Osteocyte (in vitro differentiated cells): ENCODE data around the gene ANKEF1. TPM values are rescaled to one million over a fixed set of nuclear protein-coding genes. Genes with fewer than 3 reads are reported as not detected.

Source experiments
- DNase-seq: peaks from one replicate; pipeline ENCODE4 v3.0.0; 2021; ENCODE audit warnings: mixed read lengths; ENCODE audit not compliant: unreplicated experiment; ENCODE audit errors: extremely low spot score
- H3K27ac Mint-ChIP-seq: one replicate; pipeline ENCODE4 v1.8.0; 2021; ENCODE audit warnings: mild to moderate bottlenecking, mixed read lengths; ENCODE audit not compliant: unreplicated experiment
- H3K27me3 Mint-ChIP-seq: one replicate; pipeline ENCODE4 v1.8.0; 2021; ENCODE audit warnings: mixed read lengths; ENCODE audit not compliant: unreplicated experiment
- H3K36me3 Mint-ChIP-seq: one replicate; pipeline ENCODE4 v1.8.0; 2021; ENCODE audit warnings: mixed read lengths; ENCODE audit not compliant: unreplicated experiment
- H3K4me1 Mint-ChIP-seq: one replicate; pipeline ENCODE4 v1.8.0; 2021; ENCODE audit warnings: mixed read lengths; ENCODE audit not compliant: unreplicated experiment
- H3K4me3 Mint-ChIP-seq: one replicate; pipeline ENCODE4 v1.8.0; 2021; ENCODE audit warnings: mild to moderate bottlenecking, moderate library complexity, mixed read lengths; ENCODE audit not compliant: unreplicated experiment
- H3K9me3 Mint-ChIP-seq: one replicate; pipeline ENCODE4 v1.8.0; 2021; ENCODE audit warnings: mixed read lengths; ENCODE audit not compliant: unreplicated experiment
- CTCF ChIP-seq: fragments of 200-600 bp; sonication (generic); IDR thresholded peaks from 2 replicates; pipeline ENCODE4 v1.5.0; 2021; ENCODE audit warnings: antibody characterized with exemption, mild to moderate bottlenecking, moderate library complexity
- total RNA-seq: library from RNA; stranded (reverse); gene quantifications from 2 replicates; pipeline ENCODE4 v1.2.1, GENCODE V29; 2021

ANKEF1 gene
- total RNA-seq, 1 donor from 2014 or later, result 0.30 TPM

GRCh38 chr20:10096790-10097189 lies 62.0 kb downstream of the ANKEF1 start:
- DNase-seq, result no peak
- Mint-ChIP-seq H3K36me3 (no peaks in the 10 kb centered on the region), H3K27ac (no peak overlapping the region), H3K4me3 (no peak overlapping the region), H3K27me3 (no peaks in the 10 kb centered on the region), H3K9me3 (peaks cover 6% of the 10 kb centered on the region), H3K4me1 (peaks cover 2% of the 10 kb centered on the region)
- no peak for TF ChIP-seq CTCF

- DNase-seq, result no peak
- Mint-ChIP-seq H3K27ac (no peak overlapping the region), H3K4me3 (no peak overlapping the region), H3K36me3 (peaks cover 3% of the 10 kb centered on the region), H3K27me3 (no peaks in the 10 kb centered on the region), H3K9me3 (peaks cover 9% of the 10 kb centered on the region), H3K4me1 (no peaks in the 10 kb centered on the region)
- TF ChIP-seq CTCF, result no peak
These were observed 70.3 kb downstream of the ANKEF1 start for GRCh38 chr20:10105046-10105445.

Other genes starting within 250 kb of the ANKEF1 start
- not detected in 2 replicates for gene PAK5, start 195.9 kb upstream of the ANKEF1 start, total RNA-seq
- gene SNAP25, start 183.8 kb downstream of the ANKEF1 start, total RNA-seq, result 0.81 and 1.6 TPM in 2 replicates